ENCODE results near the gene FAM227A.

DNA sequence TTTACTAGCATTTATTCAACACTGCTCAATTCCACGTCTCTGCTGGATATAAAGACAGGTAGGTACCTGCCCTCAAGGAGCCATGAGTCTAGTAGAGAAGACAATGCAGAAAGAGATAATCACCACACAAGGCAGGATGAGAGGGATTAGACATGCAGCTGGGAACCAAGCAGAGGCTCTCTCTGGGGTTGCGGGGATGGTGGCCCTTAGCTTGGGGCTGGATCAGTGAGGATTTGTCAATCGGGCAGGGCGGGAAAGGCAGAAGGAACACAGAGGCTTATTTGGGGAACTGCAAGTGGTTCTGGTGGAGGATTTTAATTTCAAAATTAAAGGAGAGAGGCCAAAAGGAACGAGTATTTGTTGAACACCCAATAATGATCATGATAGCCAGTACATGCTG, 77.7 kb downstream of the FAM227A start:
- no peak for TF ChIP-seq MYC (IDR thresholded peaks at IDR 0.05; ENCODE audit: low read depth, low read length)
- TF ChIP-seq, protein P1, sequence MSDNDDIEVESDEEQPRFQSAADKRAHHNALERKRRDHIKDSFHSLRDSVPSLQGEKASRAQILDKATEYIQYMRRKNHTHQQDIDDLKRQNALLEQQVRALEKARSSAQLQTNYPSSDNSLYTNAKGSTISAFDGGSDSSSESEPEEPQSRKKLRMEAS (IDR thresholded peaks at IDR 0.05; ENCODE audit: low read depth, low read length), result no peak
- TF ChIP-seq, protein P2, sequence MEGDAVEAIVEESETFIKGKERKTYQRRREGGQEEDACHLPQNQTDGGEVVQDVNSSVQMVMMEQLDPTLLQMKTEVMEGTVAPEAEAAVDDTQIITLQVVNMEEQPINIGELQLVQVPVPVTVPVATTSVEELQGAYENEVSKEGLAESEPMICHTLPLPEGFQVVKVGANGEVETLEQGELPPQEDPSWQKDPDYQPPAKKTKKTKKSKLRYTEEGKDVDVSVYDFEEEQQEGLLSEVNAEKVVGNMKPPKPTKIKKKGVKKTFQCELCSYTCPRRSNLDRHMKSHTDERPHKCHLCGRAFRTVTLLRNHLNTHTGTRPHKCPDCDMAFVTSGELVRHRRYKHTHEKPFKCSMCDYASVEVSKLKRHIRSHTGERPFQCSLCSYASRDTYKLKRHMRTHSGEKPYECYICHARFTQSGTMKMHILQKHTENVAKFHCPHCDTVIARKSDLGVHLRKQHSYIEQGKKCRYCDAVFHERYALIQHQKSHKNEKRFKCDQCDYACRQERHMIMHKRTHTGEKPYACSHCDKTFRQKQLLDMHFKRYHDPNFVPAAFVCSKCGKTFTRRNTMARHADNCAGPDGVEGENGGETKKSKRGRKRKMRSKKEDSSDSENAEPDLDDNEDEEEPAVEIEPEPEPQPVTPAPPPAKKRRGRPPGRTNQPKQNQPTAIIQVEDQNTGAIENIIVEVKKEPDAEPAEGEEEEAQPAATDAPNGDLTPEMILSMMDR (IDR thresholded peaks at IDR 0.05; ENCODE audit: low read depth, low read length), result no peak
